Retinal pigment epithelial cell (primary cell): Measurements from ENCODE around the gene EED.
"Not testable (repeated sequence)": the region's sequence is repeated elsewhere in the genome, so short reads cannot be mapped to it uniquely, and the experiment has no call there.

Experiments used
- DNase-seq: peaks from one replicate; pipeline ENCODE4 v3.0.0-alpha.2; 2010; ENCODE audit warnings: low read depth
- H3K4me3 ChIP-seq: 2 replicates; pipeline ENCODE4 v1.5.1; 2011; ENCODE audit warnings: mild to moderate bottlenecking, low read length, control low read depth, moderate library complexity
- TF ChIP-seq, protein P1 (sequence below): conservative IDR thresholded peaks from 2 replicates; pipeline ENCODE4 v1.5.1; 2011; ENCODE audit warnings: low read depth, low read length, control low read depth, inconsistent platforms

The EED gene

DNA sequence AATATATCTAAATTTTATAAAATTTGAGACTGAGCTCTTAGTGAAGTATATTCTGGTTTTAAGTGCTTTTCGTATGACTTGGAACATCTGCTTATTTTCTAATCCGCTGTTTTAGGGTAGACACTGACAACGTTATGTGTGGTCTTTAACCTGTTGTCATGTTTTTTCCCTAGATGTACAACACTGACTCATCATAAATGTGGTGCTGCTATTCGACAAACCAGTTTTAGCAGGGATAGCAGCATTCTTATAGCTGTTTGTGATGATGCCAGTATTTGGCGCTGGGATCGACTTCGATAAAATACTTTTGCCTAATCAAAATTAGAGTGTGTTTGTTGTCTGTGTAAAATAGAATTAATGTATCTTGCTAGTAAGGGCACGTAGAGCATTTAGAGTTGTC lies 33.7 kb downstream of the EED start:
- H3K4me3 ChIP-seq = no peak overlapping the region
- TF ChIP-seq, protein P1, sequence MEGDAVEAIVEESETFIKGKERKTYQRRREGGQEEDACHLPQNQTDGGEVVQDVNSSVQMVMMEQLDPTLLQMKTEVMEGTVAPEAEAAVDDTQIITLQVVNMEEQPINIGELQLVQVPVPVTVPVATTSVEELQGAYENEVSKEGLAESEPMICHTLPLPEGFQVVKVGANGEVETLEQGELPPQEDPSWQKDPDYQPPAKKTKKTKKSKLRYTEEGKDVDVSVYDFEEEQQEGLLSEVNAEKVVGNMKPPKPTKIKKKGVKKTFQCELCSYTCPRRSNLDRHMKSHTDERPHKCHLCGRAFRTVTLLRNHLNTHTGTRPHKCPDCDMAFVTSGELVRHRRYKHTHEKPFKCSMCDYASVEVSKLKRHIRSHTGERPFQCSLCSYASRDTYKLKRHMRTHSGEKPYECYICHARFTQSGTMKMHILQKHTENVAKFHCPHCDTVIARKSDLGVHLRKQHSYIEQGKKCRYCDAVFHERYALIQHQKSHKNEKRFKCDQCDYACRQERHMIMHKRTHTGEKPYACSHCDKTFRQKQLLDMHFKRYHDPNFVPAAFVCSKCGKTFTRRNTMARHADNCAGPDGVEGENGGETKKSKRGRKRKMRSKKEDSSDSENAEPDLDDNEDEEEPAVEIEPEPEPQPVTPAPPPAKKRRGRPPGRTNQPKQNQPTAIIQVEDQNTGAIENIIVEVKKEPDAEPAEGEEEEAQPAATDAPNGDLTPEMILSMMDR = no peak
- DNase-seq = no peak

DNA sequence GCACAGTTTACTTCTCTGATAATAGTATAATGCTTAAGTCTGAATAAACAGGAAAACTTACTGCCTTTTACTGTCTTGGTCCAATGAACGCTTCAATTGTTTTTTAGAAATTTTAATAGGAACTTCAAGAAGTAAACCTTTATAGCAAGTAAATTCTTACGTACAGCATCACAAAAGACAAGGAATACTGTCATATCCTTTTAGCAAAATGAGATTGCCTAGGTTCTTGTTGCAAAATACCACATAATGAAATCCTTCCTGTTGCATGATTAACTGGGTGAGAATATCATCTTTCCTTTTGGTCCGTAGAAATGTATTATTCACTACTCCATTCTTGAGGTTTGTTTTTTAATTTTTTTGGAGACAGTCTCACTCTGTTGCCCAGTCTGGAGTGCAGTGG lies 35.2 kb downstream of the EED start:
- no peak overlapping the region for H3K4me3 ChIP-seq
- no peak for DNase-seq
- TF ChIP-seq, protein P1 = no peak

DNA sequence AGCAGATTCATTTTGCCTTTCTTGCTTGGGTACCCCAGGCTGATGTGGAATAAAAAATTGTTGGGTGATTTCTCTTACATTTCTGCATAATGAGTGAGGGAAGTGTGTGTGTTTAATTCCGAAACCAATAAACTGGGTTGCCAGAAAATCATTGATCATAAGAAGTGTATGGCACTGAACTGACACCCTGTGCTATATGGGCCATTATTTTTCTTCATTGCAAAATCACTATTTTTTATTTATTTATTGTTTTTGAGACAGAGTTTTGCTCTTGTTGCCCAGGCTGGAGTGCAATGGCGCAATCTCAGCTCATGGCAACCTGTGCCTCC lies 42.9 kb downstream of the EED start:
- TF ChIP-seq, protein P1 = no peak
- no peak overlapping the region for H3K4me3 ChIP-seq
- no peak for DNase-seq

DNA sequence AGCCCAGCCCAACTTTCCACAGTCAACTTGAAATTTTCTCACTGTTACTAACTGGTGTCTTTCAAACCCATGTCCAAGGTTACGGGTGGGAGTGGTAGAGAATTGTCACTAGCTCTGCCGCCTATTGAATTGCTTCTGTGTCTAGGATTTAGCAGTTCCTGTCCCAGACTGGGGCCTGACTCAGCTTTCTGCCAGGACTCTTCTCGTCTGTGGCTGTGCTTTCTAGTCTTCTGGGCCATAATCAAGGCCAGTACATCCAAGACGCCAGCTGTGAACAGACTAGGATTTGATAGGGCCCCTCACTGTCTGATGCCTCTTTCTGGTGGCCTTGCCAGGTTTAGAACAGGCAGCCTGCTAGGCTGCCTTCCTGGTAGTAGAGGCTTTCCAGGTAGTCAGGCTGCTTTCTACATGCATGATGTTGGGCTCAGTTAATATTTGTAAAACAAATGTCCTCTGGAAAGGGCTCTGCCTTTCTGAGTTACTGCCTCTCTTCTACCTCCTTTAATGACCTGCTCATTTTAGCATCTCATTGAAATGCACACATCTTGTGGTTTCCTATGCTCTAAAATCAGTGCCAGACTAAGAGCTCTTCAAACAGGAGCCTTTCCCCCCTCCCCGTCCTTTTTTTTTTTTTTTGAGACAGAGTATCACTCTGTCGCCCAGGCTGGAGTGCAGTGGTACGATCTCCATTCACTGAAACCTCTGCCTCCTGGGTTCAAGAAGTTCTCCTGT lies 44.4 kb downstream of the EED start:
- TF ChIP-seq, protein P1 = no peak
- no peak for DNase-seq

DNA sequence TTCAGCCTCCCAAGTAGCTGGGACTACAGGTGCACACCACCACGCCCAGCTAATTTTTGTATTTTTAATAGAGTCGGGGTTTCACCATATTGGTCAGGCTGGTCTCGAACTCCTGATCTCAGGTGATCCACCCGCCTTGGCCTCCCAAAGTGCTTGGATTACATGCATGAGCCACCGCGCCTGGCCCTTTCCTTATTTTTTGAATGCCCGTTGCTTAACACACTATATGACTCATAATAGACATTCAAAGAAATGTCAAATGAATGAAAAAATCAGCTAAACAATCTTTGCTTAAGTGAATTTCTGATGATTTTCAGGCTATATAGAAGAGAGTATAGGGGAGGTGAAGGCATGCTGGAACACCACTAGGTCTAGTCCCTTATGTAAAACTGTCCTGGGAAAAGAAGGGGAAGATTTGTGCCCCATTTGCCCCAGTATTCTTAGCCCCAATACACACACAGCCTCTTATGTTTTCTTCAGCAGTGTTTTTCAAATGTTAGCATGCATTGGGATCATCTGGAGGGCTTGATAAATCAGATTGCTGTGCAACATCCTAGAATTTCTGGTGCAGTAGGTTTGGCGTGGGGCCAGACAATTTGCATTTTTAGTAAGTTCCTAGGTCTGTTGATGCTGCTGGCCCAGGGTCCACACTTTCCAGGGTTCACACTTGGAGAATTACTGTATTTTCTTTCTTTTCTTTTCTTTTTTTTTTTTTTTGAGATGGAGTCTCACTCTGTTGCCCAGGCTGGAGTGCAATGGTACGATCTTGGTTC lies 45.1 kb downstream of the EED start:
- H3K4me3 ChIP-seq, DNase-seq: not testable (repeated sequence)

More for the DNA sequence above, 44.4 kb downstream of the EED start:
- H3K4me3 ChIP-seq = no peak overlapping the region

DNA sequence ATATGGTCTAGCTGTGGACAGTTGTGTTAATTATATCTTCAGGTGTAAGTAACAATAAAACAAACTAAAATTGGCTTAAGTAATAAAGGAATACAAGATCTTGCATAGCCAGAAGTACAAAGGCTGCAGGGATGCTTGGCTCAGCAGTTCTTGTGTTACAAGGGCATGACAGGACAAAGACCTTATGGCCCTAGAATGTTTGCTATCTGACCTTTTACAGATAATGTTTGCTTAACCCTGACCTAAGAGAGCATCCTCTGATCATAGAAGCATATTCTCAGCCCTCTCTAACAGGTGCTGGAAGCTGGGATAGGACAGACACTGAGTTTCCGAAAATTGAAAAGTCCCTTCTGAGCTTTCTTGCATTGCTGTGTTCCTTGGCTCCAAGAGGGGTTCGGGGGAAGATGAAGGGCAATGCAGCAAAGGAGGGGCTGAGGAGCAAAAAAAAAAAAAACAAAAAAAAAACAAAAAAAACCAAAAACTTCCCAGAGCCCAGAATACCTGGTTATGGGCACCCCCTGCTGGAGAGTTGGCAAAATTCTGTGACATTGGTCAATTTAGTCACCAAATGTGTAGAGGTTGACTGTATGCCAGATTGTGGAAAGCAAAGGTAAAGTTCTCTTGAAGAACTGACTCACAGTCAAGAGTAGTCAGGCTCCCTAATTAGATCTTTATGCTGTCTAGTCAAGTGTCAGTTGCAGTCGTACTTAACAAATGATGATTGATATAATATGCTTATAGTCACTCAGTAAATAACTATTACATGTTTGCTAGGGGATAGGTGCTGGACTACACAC lies 47.1 kb downstream of the EED start:
- TF ChIP-seq, protein P1 = peak; percentile 79
- H3K4me3 ChIP-seq = no peak overlapping the region
- DNase-seq = no peak

DNA sequence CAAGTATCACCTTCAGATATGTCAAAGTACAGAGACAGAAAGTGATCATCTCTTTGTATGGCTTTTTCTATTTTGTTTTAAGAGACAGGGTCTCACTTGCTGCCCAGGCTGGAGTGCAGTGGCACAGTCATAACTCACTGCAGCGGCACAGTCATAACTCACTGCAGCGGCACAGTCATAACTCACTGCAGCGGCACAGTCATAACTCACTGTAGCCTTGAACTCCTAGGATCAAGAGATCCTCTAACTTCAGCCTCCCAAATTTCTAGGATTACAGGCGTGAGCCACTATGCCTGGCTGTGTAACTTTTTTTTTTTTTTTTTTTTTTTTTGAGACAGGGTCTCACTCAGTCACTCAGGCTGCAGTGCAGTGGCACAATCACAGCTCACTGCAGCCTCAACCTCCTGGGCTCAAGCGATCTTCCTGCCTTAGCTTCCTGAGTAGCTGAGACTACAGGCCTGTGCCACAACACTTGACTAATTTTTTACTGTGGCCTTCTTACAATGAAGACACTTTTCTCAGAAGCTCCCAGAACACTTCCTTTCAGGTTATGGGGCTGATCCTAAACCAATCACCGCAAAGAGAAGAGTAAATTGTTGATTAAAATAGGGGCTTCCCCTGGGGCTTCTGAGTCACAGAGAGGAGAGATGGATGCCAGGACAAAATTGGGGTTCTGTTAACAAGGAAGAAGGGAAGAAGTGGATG lies 48.5 kb downstream of the EED start:
- no peak for DNase-seq
- H3K4me3 ChIP-seq = no peak overlapping the region
- TF ChIP-seq, protein P1 = no peak
